ENCODE results near the gene TLE5.

The TLE5 gene

GRCh38 chr19:3056417-3057088 is 5.7 kb downstream of the TLE5 start:
- in situ Hi-C loops (cut with HindIII; ENCODE audit: low pct_ligation_motif_present, low sequenced_read_pairs): no loop called here
- H3K27ac ChIP-seq: no peak overlapping the region
- TF ChIP-seq CTCF (IDR thresholded peaks at IDR 0.05; ENCODE audit: low read depth, low read length, missing control alignments): no peak
- H3K4me3 ChIP-seq (ENCODE audit: low read depth, low read length): no peak overlapping the region
- DNase-seq: no peak
- no peaks in the 10 kb centered on the region for H3K27me3 ChIP-seq (replicated peaks)
- peaks cover 62% of the 10 kb centered on the region for H3K36me3 ChIP-seq (replicated peaks)

GRCh38 chr19:3055741-3056416 is 6.4 kb downstream of the TLE5 start:
- peaks cover 62% of the 10 kb centered on the region for H3K36me3 ChIP-seq (replicated peaks)
- no peak for DNase-seq
- TF ChIP-seq CTCF (IDR thresholded peaks at IDR 0.05; ENCODE audit: low read depth, low read length, missing control alignments): no peak
- no peaks in the 10 kb centered on the region for H3K27me3 ChIP-seq (replicated peaks)
- H3K27ac ChIP-seq: no peak overlapping the region
- in situ Hi-C loops (cut with HindIII; ENCODE audit: low pct_ligation_motif_present, low sequenced_read_pairs): no loop called here
- no peak overlapping the region for H3K4me3 ChIP-seq (ENCODE audit: low read depth, low read length)

GRCh38 chr19:3054972-3055740 is 7.1 kb downstream of the TLE5 start:
- Histone ChIP-seq H3K27ac (no peak overlapping the region), H3K4me3 (ENCODE audit: low read depth, low read length) (no peak overlapping the region), H3K36me3 (replicated peaks) (peaks cover 58% of the 10 kb centered on the region), H3K27me3 (replicated peaks) (no peaks in the 10 kb centered on the region)
- in situ Hi-C loops (cut with HindIII; ENCODE audit: low pct_ligation_motif_present, low sequenced_read_pairs): no loop called here
- no peak for TF ChIP-seq CTCF (IDR thresholded peaks at IDR 0.05; ENCODE audit: low read depth, low read length, missing control alignments)
- DNase-seq: no peak

- no peak for TF ChIP-seq CTCF (IDR thresholded peaks at IDR 0.05; ENCODE audit: low read depth, low read length, missing control alignments)
- peaks cover 52% of the 10 kb centered on the region for H3K36me3 ChIP-seq (replicated peaks)
- no peaks in the 10 kb centered on the region for H3K27me3 ChIP-seq (replicated peaks)
- in situ Hi-C loops (cut with HindIII; ENCODE audit: low pct_ligation_motif_present, low sequenced_read_pairs): no loop called here
- no peak overlapping the region for H3K27ac ChIP-seq
- DNase-seq: no peak
- no peak overlapping the region for H3K4me3 ChIP-seq (ENCODE audit: low read depth, low read length)
Observed at GRCh38 chr19:3054265-3054971, 7.9 kb downstream of the TLE5 start.

- TF ChIP-seq CTCF (IDR thresholded peaks at IDR 0.05; ENCODE audit: low read depth, low read length, missing control alignments): no peak
- DNase-seq: no peak
- peaks cover 47% of the 10 kb centered on the region for H3K36me3 ChIP-seq (replicated peaks)
- no peak overlapping the region for H3K4me3 ChIP-seq (ENCODE audit: low read depth, low read length)
- in situ Hi-C loops (cut with HindIII; ENCODE audit: low pct_ligation_motif_present, low sequenced_read_pairs): no loop called here
- H3K27ac ChIP-seq: no peak overlapping the region
- no peaks in the 10 kb centered on the region for H3K27me3 ChIP-seq (replicated peaks)
Observed at GRCh38 chr19:3053780-3054179, 8.5 kb downstream of the TLE5 start.

All from brain microvascular endothelial cell (primary cell).